SJCRH30 (cell line): ENCODE results near the gene IGF2. TPM values are rescaled to one million over a fixed set of nuclear protein-coding genes. Genes with fewer than 3 reads are reported as not detected.

Experiments
- DNase-seq, 2 experiments: peaks; one replicate each; pipeline ENCODE4 v3.0.0-alpha.2; 2015 to 2020
- H3K27ac ChIP-seq: fragments of 250-450 bp; sonication (Bioruptor Pico); 2 replicates; pipeline ENCODE4 v1.5.1; 2020; ENCODE audit warnings: mild to moderate bottlenecking, moderate library complexity
- H3K27me3 ChIP-seq: fragments of 250-450 bp; sonication (Bioruptor Pico); 2 replicates; pipeline ENCODE4 v1.5.1; 2020; ENCODE audit warnings: mild to moderate bottlenecking, moderate library complexity
- H3K36me3 ChIP-seq: fragments of 250-450 bp; sonication (Bioruptor Pico); 2 replicates; pipeline ENCODE4 v1.5.1; 2020; ENCODE audit warnings: mild to moderate bottlenecking, moderate library complexity
- H3K4me1 ChIP-seq: fragments of 250-450 bp; sonication (Bioruptor Pico); 2 replicates; pipeline ENCODE4 v1.5.1; 2020; ENCODE audit warnings: mild to moderate bottlenecking, moderate library complexity
- H3K4me3 ChIP-seq: fragments of 250-450 bp; sonication (Bioruptor Pico); 2 replicates; pipeline ENCODE4 v1.5.1; 2020; ENCODE audit warnings: mild to moderate bottlenecking, moderate library complexity
- H3K9me3 ChIP-seq: fragments of 250-450 bp; sonication (Bioruptor Pico); replicated peaks from 2 replicates; pipeline ENCODE4 v1.5.1; 2020; ENCODE audit warnings: mild to moderate bottlenecking, moderate library complexity
- total RNA-seq: library from RNA; depleted of rRNA; stranded (reverse); fragments of >200 nt; shearing (Covaris generic); gene quantifications from 2 replicates; pipeline ENCODE4 v1.2.3, GENCODE V29; 2014; rRNA removed

Gene IGF2
- total RNA-seq, 1 experiment from 2014 or later, result 513 TPM

DNA sequence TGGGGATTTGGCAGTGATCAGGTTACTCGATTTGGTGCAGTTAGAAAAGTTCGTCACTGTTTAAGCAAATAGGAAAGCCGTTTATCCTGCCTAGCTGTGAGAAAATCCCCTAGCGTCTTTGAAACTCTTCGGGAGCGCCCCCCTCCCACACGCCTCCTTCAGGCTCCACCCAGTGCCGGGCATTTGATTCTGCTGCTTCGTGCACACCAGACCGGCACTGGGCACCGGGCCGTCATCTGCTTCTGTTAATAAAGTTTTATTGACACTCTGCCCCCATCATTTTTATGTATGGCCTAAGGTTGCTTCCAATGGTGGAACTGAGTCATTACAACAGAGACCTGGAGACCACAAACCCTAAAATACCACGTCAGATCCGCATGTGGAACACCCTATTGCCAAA lies 50.9 kb downstream of the IGF2 start:
- Histone ChIP-seq H3K27me3 (no peaks in the 10 kb centered on the region), H3K4me3 (no peak overlapping the region), H3K9me3 (peaks cover 8% of the 10 kb centered on the region; the same call in 1 of the 2 replicates), H3K4me1 (peaks cover 20% of the 10 kb centered on the region), H3K36me3 (no peaks in the 10 kb centered on the region), H3K27ac (no peak overlapping the region)
- DNase-seq, result no peak

DNA sequence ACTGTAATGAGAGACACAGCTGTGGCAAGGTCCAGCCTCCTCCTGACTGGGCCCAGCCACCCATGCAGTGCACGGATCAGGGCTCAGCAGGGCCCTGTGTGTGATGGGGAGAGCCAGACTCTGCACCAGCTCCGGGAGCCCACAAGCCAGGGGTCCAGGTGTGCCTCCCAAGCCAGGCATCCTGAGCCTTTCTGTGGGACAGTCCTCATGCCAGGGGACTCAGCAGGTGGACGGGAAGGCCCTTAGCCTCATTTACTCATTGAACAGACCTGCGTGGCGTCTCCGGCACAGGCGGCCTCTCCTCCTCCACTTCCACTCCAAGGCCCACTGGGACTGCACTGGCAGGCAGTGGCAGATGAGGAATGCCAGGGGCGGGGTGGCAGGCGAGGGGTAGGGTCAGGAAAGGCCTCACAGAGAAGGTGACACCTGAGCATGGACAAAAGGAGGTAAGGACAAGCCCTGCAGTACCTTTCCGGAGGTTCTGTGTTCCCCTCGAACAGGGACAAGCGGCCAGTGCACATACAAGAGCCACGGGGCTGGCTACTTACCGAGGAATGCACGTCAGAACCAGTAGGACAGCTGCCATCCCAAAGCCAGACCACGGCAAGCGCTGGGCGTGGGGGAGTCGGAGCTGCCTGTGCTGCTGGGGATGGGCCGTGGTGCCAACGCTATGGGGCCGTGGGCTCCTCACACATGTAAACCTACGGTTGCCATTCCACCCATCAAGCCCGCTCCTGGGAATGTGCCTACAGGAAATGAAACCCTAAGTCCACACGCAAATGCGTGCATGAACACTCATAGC lies 52.7 kb downstream of the IGF2 start:
- H3K4me3 ChIP-seq, result no peak overlapping the region
- peaks cover 11% of the 10 kb centered on the region; the same call in 1 of the 2 replicates for H3K9me3 ChIP-seq
- H3K36me3 ChIP-seq, result no peaks in the 10 kb centered on the region
- H3K27me3 ChIP-seq, result no peaks in the 10 kb centered on the region
- H3K27ac ChIP-seq, result no peak overlapping the region
- peaks cover 9% of the 10 kb centered on the region for H3K4me1 ChIP-seq
- no peak for DNase-seq

DNA sequence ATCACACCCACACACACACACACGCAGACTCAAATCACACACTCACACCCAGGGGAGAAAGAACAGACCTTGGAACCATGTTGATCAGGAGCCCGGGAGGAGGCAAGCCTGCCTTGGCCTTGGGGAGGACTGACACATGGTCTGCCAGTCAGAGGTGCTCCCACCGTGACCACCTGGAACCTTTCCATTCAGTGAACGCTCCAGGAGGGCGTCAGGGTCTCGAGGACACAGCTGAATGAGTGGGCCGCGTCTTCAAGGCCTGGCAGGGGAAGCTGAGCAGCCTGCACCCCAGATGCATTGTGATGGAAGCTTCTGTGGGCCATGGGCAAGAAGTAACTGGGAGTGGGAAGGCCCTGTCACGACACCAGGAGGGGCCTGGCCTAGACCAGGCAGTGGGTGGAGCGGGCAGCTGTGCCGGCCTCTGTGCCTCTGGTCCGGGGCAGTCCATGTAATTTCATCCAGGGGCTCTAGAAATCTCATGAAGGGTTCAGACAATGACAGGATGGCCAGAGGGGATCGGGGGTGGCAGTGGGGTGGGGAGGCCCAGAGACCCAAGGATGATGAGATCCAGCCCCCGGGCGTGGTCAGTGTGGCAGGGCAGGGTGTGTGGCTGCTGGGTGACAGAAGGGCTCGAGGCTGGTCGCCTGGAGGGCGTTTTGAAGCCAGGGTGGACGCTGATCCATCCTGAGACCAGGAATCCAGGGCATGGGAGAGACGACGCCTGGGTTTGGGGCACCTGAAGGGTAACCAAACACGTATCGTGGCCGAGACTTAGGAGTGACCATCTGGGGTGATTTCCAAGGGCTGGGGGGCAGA lies 53.7 kb downstream of the IGF2 start:
- DNase-seq, result no peak
- Histone ChIP-seq H3K4me1 (peaks cover 9% of the 10 kb centered on the region), H3K36me3 (no peaks in the 10 kb centered on the region), H3K27me3 (no peaks in the 10 kb centered on the region), H3K9me3 (peaks cover 11% of the 10 kb centered on the region; the same call in 1 of the 2 replicates), H3K27ac (no peak overlapping the region), H3K4me3 (no peak overlapping the region)

DNA sequence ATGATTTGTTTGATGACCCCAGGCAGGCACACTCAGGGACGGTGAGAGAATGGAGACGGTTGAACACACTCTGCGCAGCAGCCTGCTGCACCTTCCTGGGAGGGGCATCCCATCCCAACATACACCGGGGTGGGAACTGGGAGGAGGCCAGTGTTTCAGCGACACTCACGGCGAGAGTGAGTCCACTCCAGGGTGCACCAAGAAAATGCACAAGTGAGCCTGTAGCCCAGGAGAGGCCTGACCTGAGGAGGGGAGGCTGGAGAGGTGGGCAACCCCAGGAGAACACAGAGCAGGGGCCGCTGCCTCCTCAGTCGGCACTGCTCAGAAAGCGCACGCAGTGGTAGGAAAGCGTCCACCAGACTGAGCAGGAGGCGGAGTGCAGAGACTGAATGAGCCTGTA lies 54.5 kb downstream of the IGF2 start:
- Histone ChIP-seq H3K27me3 (no peaks in the 10 kb centered on the region), H3K27ac (no peak overlapping the region), H3K4me1 (peaks cover 1% of the 10 kb centered on the region), H3K9me3 (peaks cover 11% of the 10 kb centered on the region; the same call in 1 of the 2 replicates), H3K36me3 (no peaks in the 10 kb centered on the region), H3K4me3 (no peak overlapping the region)
- no peak for DNase-seq

Other genes starting within 250 kb of the IGF2 start
- gene PRR33, start 247.5 kb downstream of the IGF2 start, total RNA-seq, result 0.02 and 0.05 TPM in 2 replicates
- 2.2 and 2.3 TPM in 2 replicates for gene TNNT3, start 219.7 kb downstream of the IGF2 start, total RNA-seq
- gene MRPL23, start 192.1 kb downstream of the IGF2 start, total RNA-seq, result 50.4 and 54.9 TPM in 2 replicates
- 0.10 TPM in 1 of 2 replicates, not detected in the other for gene H19, start 141.5 kb downstream of the IGF2 start, total RNA-seq
- not detected in 2 replicates for gene INS, start 21.8 kb upstream of the IGF2 start, total RNA-seq
- gene TH, start 32.4 kb upstream of the IGF2 start, total RNA-seq, result not detected in 2 replicates
- gene ASCL2, start 131.2 kb upstream of the IGF2 start, total RNA-seq, result not detected in 2 replicates
- gene C11orf21, start 162.5 kb upstream of the IGF2 start, total RNA-seq, result not detected in 2 replicates
- 0.57 TPM in 1 of 2 replicates, not detected in the other for gene TSPAN32, start 162.6 kb upstream of the IGF2 start, total RNA-seq
- 95.3 and 97.7 TPM in 2 replicates for gene CD81, start 237.9 kb upstream of the IGF2 start, total RNA-seq